Peyer's patch (tissue), 4 donors: Measurements from ENCODE around the gene C18orf54.

Experiments used
- POLR2A ChIP-seq, 2 donors: fragments of 450-650 bp; IDR thresholded peaks; one replicate each; pipeline ENCODE4 v1.5.1; 2017; ENCODE audit warnings: antibody characterized with exemption in 2 of 2, mild to moderate bottlenecking in 2 of 2, moderate library complexity in 2 of 2
- TF ChIP-seq, protein P1 (sequence below), 6 experiments: fragments of 450-650 bp in 4 of 6; fragments of 200-600 bp in 2 of 6; sonication (generic) in 1 of 6; IDR thresholded peaks; one replicate each; pipeline ENCODE4 v1.5.1; 2017 to 2019; ENCODE audit warnings: antibody characterized with exemption in 6 of 6, mild to moderate bottlenecking in 3 of 6, moderate library complexity in 1 of 6

DNA sequence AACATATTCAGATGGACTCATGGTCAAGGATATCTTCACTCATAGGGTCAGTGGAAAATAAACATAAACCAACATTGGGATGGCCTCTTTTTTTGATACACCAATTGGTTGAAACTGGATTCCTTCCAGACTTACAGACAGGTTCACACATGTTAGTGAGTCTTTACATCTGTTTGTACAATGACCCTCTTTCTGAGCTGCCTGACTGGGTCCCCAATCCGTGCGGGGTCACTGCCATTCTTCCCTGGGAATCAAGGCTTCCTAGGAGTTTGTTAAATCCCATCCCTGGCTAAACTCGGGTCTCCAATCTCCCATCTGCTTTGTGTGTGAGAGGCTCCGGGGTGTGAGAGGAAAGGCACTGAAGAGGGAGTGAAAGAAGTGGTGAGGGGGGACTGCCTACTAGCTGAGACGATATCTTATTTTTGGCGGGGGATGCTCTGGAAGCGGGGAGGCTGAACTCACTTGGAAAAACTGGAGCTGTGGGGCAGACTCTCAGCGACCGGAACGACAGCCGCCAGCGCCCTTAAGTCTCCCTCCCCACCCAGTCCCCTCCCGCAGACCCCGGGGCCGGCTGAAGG is 535 bp upstream of the C18orf54 start:
- no peak for TF ChIP-seq POLR2A (IDR thresholded peaks at IDR 0.05)
- TF ChIP-seq, protein P1, sequence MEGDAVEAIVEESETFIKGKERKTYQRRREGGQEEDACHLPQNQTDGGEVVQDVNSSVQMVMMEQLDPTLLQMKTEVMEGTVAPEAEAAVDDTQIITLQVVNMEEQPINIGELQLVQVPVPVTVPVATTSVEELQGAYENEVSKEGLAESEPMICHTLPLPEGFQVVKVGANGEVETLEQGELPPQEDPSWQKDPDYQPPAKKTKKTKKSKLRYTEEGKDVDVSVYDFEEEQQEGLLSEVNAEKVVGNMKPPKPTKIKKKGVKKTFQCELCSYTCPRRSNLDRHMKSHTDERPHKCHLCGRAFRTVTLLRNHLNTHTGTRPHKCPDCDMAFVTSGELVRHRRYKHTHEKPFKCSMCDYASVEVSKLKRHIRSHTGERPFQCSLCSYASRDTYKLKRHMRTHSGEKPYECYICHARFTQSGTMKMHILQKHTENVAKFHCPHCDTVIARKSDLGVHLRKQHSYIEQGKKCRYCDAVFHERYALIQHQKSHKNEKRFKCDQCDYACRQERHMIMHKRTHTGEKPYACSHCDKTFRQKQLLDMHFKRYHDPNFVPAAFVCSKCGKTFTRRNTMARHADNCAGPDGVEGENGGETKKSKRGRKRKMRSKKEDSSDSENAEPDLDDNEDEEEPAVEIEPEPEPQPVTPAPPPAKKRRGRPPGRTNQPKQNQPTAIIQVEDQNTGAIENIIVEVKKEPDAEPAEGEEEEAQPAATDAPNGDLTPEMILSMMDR (IDR thresholded peaks at IDR 0.05): no peak
